GM12878 (cell line): ENCODE measurements around the gene UNC119B. TPM values are rescaled to one million over a fixed set of nuclear protein-coding genes. Genes with fewer than 3 reads are reported as not detected.

Experiments
- ATAC-seq: fragments of 200-7000 bp; cut with Tn5 transposase; 3 replicates; pipeline ENCODE4 v1.9.1; 2020; ENCODE audit warnings: mild to moderate bottlenecking, moderate library complexity
- BruUV-seq: library from RNA; stranded (reverse); fragments of 400-500 nt; replicated peaks from 2 replicates; lab custom pipeline; 2021; lab: Mats Ljungman, UMichigan
- CTCF ChIA-PET: fragments of 300-600 bp; sonication (Branson Sonifier 250); formaldehyde crosslinking; extraction: SDS; loops from one replicate; lab custom pipeline; 2021; ENCODE audit warnings: inconsistent platforms; lab: Yijun Ruan, JAX
- POLR2A ChIA-PET: fragments of 350-600 bp; formaldehyde crosslinking; extraction: SDS; loops from one replicate; lab custom pipeline; 2021; ENCODE audit warnings: inconsistent platforms; lab: Charles Lee
- RAD21 ChIA-PET: fragments of 300-600 bp; sonication (Branson Sonifier 250); formaldehyde crosslinking; loops from one replicate; lab custom pipeline; 2023; ENCODE audit warnings: antibody characterized with exemption; ENCODE audit not compliant: unreplicated experiment; lab: Charles Lee
- SMC1A ChIA-PET: fragments of 300-600 bp; sonication (Branson Sonifier 250); formaldehyde crosslinking; loops from one replicate; lab custom pipeline; 2023; ENCODE audit not compliant: unreplicated experiment, uncharacterized antibody; lab: Charles Lee
- DNase-seq: peaks from one replicate; pipeline ENCODE4 v3.0.0-alpha.2; 2011; ENCODE audit warnings: low read depth, low spot score
- FAIRE-seq: peaks from 3 replicates; lab custom pipeline; 2011; peaks lifted over from hg19 to GRCh38; lab: Jason Lieb, UNC
- H2AFZ ChIP-seq: 2 replicates; pipeline ENCODE4 v1.6.0; 2011; ENCODE audit warnings: low read depth, low read length, control low read depth; ENCODE audit not compliant: control insufficient read depth
- H3K27ac ChIP-seq: 2 replicates; pipeline ENCODE4 v1.5.1; 2011; ENCODE audit warnings: control low read depth; ENCODE audit not compliant: control insufficient read depth, insufficient read depth
- H3K27me3 ChIP-seq, 2 experiments: replicated peaks in 1 of 2; 2 replicates each; pipeline versions ENCODE4 v1.6.0 to v1.6.1; 2011; ENCODE audit warnings: low read length in 1 of 2; ENCODE audit not compliant: control insufficient read depth in 2 of 2, insufficient read depth in 2 of 2
- H3K36me3 ChIP-seq, 2 experiments: 2 replicates each; pipeline ENCODE4 v1.5.1; 2011; ENCODE audit warnings: low read length in 1 of 2; ENCODE audit not compliant: control insufficient read depth in 2 of 2, insufficient read depth in 2 of 2
- H3K4me1 ChIP-seq: 2 replicates; pipeline ENCODE4 v1.6.1; 2011; ENCODE audit warnings: mild to moderate bottlenecking, low read length, moderate library complexity, mixed read lengths; ENCODE audit not compliant: control insufficient read depth, insufficient read depth
- H3K4me2 ChIP-seq: 2 replicates; pipeline ENCODE4 v1.6.0; 2011; ENCODE audit warnings: control low read depth; ENCODE audit not compliant: control insufficient read depth, insufficient read depth
- H3K4me3 ChIP-seq: fragments of 200-600 bp; sonication (generic); 2 replicates; pipeline ENCODE4 v1.5.1; 2016
- H3K79me2 ChIP-seq: 2 replicates; pipeline ENCODE4 v1.6.0; 2011; ENCODE audit warnings: low read length; ENCODE audit not compliant: control insufficient read depth, insufficient read depth
- H3K9ac ChIP-seq: 2 replicates; pipeline ENCODE4 v1.8.0; 2011; ENCODE audit warnings: low read length, control low read depth, mixed read lengths; ENCODE audit not compliant: control insufficient read depth, insufficient read depth
- H3K9me3 ChIP-seq: replicated peaks from 3 replicates; pipeline ENCODE4 v1.5.1; 2011; ENCODE audit warnings: mild to moderate bottlenecking, low read length; ENCODE audit not compliant: control insufficient read depth, insufficient read depth
- H4K20me1 ChIP-seq: 2 replicates; pipeline ENCODE4 v1.6.0; 2011; ENCODE audit not compliant: control insufficient read depth, insufficient read depth
- BMI1 ChIP-seq: fragments of 450-650 bp; IDR thresholded peaks from 2 replicates; pipeline ENCODE4 v1.6.1; 2016; ENCODE audit warnings: mild to moderate bottlenecking, moderate library complexity, borderline replicate concordance
- KLF5 ChIP-seq: fragments of 450-650 bp; IDR thresholded peaks from 2 replicates; pipeline ENCODE4 v1.6.1; 2014; ENCODE audit warnings: mild to moderate bottlenecking; ENCODE audit not compliant: partially characterized antibody
- PML ChIP-seq: IDR thresholded peaks from 2 replicates; pipeline ENCODE4 v1.6.1; 2012; ENCODE audit warnings: low read length, inconsistent platforms
- ZBTB33 ChIP-seq: fragments of 450-650 bp; IDR thresholded peaks from 2 replicates; pipeline ENCODE4 v1.6.1; 2017; ENCODE audit warnings: mild to moderate bottlenecking
- ZNF24 ChIP-seq: fragments of 450-650 bp; IDR thresholded peaks from 2 replicates; pipeline ENCODE4 v1.6.1; 2017; ENCODE audit warnings: antibody characterized with exemption, mild to moderate bottlenecking
- WGBS: methylation state at CpG from one replicate; pipeline ENCODE4 v1.1.6; 2016; ENCODE audit warnings: low lambda C conversion rate; ENCODE audit not compliant: insufficient replicate concordance, insufficient coverage; ENCODE audit errors: missing lambda C conversion rate; 5-methylcytosine and 5-hydroxymethylcytosine counted together
- in situ Hi-C: fragments of 300-500 bp; cut with MboI; formaldehyde crosslinking; loops from 9 replicates; pipeline ENCODE4 v1.14.3; 2018; ENCODE audit warnings: mixed read lengths
- intact Hi-C: fragments of 100-400 bp; cut with micrococcal nuclease; formaldehyde crosslinking; loops from one replicate; pipeline ENCODE4 v1.14.2; 2022; ENCODE audit not compliant: unreplicated experiment
- polyA plus RNA-seq, 11 experiments: library from polyadenylated mRNA; depleted of rRNA in 4 of 11; unstranded in 6 of 11; stranded (reverse) in 5 of 11; fragments of >200 nt; fragmentation: Nextera tagmentation in 4 of 11; fragmentation: Illumina TruSeq in 1 of 11; extraction: Ambion mirVana in 4 of 11; extraction: Trizol in 1 of 11; gene quantifications; 1 replicate in 1 of 11; 2 replicates in 10 of 11; pipeline versions ENCODE4 v1.2.1 to v1.2.3, GENCODE V29; 2011 to 2016; ENCODE audit warnings: inconsistent platforms in 2 of 11, missing spikeins in 2 of 11, low read depth in 1 of 11
- total RNA-seq, 4 experiments: library from RNA; depleted of rRNA in 3 of 4; stranded (reverse); fragments of >200 nt in 3 of 4; fragmentation: Illumina TruSeq in 1 of 4; extraction: Trizol in 1 of 4; gene quantifications; 2 replicates each; pipeline versions ENCODE4 v1.2.1 to v1.2.3, GENCODE V29; 2013 to 2021

Gene UNC119B
- total and polyA plus RNA-seq, 10 of the 15 experiments (the other 5 are each of a cell fraction or from before 2014, with no cell fraction given), result 4.3 to 31.5 (median 10.5) TPM

- no peaks in the 10 kb centered on the region for H3K27me3 ChIP-seq
- no peaks in the 10 kb centered on the region for H3K9me3 ChIP-seq
- ChIA-PET CTCF (interaction anchor here (0.6 to 3.8 kb wide), 3 partner anchors 73 to 244 kb away, joined by 3 to 13 read pairs (median 4); no protein-coding TSS in a partner anchor), RAD21 (no interaction called here), SMC1A (interaction anchor here (0.9 kb wide), 1 partner anchor 217 kb away, joined by 6 read pairs; no protein-coding TSS in a partner anchor), POLR2A (no interaction called here)
- no peak overlapping the region for H3K9ac ChIP-seq
- ATAC-seq (no peak), FAIRE-seq (peak; percentile 73), DNase-seq (no peak)
- in situ Hi-C loops, result no loop called here
- no TSS peak for BruUV-seq
- H3K79me2 ChIP-seq, result no peaks in the 10 kb centered on the region; the same call in 1 of the 2 replicates
- peaks cover 22% of the 10 kb centered on the region for H3K4me1 ChIP-seq
- TF ChIP-seq PML (no peak), ZBTB33 (no peak), KLF5 (no peak), ZNF24 (no peak), BMI1 (no peak)
- peaks cover 6 to 17% of the 10 kb centered on the region in 2 experiments for H3K36me3 ChIP-seq
- H3K4me3 ChIP-seq, result no peak overlapping the region
- intact Hi-C loops, result no loop called here
- no peak overlapping the region for H2AFZ ChIP-seq
- H4K20me1 ChIP-seq, result no peaks in the 10 kb centered on the region
- 100% methylated on average over 2 of the region's 2 CpGs for WGBS
- no peak overlapping the region for H3K27ac ChIP-seq
- H3K4me2 ChIP-seq, result no peak overlapping the region
These were observed 12.5 kb downstream of the UNC119B start for GRCh38 chr12:120722784-120723183.
